ENCODE results near the gene RPL39L.
"Not testable (repeated sequence)": the region's sequence is repeated elsewhere in the genome, so short reads cannot be mapped to it uniquely, and the experiment has no call there.

The RPL39L gene

DNA sequence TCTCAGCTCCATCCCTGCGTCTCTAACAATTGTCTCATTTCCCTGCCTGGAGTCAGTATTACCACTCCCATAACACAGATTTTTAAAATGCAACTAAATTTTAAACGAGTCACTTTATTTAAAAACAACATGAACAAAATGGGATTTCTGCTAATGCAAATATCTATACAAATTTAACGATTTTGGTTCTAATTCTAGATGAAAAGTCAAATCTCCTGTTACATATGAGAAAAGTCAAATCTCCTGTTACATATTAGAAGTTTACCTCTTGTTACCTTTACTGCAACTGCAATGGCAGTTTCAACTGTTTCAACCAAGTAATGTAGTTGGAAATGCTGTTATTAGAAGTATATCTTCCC lies 578 bp upstream of the RPL39L start:
- DNase-seq (ENCODE audit: low spot score) (no peak), FAIRE-seq (no peak)

DNA sequence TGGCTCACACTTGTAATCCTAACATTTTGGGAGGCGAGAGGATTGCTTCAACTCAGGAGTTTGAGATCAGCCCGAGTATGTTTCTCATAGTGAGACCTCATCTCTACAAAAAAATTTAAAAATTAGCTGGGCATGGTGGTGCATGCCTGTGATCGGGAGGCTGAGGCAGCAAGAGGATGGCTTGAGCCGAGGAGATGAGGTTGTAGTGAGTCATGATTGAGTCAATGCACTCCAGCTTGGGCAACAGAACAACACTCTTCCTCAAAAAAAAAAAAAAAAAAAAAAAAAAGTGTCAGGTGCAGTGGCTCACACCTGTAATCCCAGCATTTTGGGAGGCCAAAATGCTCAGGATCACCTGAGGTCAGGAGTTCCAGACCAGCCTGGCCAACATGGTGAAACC lies 2.4 kb downstream of the RPL39L start:
- DNase-seq (ENCODE audit: low spot score), result peak; percentile 46
- FAIRE-seq, result no peak

DNA sequence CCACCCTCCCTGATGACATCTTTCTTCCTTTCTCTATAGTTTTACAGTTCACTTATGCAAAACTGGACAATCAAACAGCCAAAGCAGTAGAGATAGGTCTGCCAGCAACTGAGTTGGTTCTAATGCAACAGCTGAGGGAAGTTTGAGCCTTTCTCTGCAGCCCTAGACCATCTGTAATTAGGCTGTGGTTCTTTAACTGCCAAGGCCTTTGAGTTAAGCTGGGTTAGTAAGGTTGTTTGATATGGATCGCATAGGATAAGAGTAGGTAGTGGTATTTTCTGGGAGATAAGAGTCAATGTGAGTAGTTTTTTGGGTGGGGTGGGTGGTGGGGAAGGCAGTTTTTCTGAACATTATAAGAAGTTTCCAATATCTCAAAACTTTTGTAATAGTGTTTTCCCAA lies 3.0 kb downstream of the RPL39L start:
- DNase-seq (ENCODE audit: low spot score) (no peak), FAIRE-seq (no peak)

DNA sequence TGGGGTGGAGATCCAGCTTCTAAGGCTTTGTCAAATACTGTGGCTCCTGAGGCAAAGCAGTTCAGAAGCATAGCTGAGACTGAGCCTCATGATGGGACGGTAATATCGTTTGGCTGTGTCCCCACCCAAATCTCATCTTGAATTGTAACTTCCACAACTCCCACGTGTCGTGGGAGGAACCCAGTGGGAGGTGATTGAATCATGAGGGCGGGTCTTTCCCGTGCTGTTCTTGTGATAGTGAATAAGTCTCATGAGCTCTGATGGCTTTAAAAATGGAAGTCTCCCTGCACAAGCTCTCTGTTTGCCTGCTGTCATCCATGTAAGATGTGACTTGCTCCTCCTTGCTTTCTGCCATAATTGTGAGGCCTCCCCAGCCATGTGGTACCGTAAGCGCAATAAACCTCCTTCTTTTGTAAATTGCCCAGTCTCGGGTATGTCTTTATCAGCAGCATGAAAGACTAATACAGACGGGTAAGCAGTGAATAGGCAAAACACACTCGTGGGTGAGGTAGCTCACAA lies 4.1 kb downstream of the RPL39L start:
- DNase-seq (ENCODE audit: low spot score); FAIRE-seq: not testable (repeated sequence)

DNA sequence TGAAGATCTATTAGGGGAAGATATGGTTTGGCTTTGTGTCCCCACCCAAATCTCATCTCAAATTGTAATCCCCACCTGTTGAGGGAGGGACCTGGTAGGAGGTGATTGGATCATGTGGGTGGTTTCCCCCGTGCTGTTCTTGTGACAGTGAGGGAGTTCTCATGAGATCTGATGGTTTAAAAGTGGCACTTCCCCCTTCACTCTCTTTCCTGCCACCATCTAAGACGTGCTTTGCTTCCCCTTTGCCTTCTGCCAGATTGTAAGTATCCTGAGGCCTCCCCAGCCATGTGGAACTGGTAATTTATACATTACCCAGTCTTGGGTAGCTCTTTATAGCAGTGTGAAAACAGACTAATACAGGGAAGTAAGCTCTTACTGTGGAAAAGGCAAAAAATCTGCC lies 6.1 kb downstream of the RPL39L start:
- FAIRE-seq; DNase-seq (ENCODE audit: low spot score): not testable (repeated sequence)

DNA sequence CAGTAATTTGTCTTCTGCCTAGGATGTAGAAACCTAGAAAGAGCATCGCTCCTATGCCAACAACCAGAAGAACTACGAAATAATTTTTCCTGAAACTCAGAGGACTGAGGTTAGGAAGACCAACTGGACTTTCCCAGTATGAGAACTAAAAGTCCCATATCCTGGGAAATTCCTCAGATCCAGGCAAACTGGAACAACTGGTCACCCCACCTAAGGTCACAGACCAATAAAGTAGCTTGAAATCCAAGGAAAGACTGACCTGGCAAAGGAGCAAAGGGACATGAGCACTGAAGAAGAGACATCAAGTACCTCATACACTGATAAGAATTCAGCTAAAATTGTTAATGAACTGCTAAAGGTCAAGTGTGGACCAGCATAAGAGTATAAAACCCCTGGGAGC lies 6.6 kb downstream of the RPL39L start:
- no peak for FAIRE-seq
- DNase-seq (ENCODE audit: low spot score), result no peak

DNA sequence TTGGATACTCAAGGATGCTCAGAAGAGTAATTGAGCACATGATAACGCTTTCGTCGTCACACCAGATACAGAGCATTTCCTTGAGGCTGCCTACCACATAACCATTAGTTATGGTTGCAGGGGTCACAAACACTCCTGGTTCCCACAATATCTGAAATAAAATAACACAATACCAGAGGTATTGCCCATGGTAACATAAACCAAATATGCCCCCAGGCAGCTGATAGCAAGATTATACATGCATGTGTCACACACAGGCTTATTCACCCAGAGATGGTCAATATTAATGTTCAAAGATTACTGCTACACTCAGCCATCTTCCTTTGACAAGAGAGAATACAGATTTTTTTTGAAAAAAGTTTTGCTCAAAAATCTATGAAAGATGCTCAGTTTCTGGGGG lies 7.3 kb downstream of the RPL39L start:
- FAIRE-seq, result no peak
- no peak for DNase-seq (ENCODE audit: low spot score)

DNA sequence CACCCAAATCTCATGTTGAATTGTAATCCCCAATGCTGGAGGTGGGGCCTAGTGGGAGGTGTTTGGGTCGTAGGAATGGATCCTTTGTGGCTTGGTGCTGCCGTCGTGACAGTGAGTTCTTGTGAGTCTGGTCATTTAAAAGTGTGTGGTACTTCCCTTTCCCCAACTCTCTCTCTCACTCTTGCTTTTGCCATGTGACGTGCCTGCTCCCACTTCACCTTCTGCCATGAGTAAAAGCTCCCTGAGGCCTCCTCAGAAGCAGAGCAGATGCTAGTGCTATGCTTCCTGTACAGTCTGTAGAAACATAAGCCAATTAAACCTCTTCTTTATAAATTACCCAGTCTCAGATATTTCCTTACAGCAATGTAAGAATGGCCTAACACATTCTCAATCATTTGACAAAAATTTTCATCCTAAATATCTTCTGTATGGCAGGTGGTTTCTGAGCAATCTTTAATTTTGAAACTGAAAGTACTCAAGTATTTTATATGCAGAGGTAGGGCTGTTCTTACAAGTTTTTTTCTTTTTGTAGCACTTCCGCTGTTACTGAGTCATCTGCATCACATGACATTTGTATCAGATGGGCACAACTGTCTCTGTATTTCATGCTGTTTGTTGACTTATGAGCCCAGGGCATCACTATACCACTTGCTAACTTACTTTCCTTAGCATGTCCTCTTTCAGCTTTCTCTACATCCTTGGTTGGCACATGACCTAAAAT lies 8.8 kb downstream of the RPL39L start:
- FAIRE-seq (no peak), DNase-seq (ENCODE audit: low spot score) (peak; percentile 9)

DNA sequence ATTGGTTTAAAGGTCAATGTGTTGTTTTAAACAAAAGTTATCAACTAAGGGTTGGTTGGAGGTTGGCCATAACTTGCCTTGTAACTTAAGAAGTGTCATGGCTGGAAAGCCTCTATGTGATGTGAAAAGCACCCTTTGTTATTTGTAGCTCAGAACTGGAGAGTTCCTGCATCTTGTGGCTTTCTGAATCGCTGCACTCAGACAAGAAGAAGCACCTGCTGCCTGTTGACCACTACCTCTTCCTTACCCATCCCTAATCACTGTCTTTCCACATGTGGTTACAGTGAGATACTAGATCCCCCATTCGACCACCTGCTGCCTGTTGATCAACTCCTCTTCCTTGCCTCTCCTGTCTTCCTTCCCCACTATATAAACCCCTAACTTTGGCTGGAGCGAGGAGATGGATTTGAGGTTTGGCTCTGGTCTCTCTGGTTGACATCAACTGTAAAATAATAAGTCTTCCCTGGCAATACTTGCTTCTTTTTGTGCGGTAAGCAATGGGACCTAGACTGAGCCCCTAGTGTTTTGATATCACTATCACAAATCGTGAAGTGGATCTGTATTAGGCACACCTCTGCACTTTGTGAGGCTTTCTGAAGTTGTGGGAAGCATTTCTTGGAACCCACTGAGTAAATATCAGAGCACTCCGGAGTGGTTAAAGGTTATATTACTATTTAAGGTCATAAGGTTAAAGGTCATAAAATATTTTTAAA lies 13.8 kb downstream of the RPL39L start:
- DNase-seq (ENCODE audit: low spot score), result no peak

DNA sequence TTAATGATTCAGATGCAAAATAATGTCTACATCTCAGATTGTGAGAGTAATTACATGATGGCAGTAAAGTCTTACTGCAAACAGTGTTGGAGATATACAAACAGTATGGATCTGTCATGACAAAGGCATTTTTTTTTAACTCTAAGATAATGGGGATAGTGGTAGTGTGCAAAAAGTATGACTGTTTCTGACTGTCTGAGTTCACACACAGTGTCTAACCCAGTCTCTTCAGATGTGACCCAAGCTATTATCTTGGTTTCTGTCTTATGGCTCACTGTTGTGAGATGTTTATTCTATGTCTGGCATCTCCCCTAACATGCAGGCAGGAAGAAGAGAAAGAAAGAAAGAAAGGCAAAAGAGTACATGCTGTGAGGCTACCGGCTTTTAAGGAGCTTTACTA lies 17.0 kb downstream of the RPL39L start:
- no peak for DNase-seq (ENCODE audit: low spot score)
- FAIRE-seq, result no peak

More for the DNA sequence above, 13.8 kb downstream of the RPL39L start:
- FAIRE-seq, result no peak

DNA sequence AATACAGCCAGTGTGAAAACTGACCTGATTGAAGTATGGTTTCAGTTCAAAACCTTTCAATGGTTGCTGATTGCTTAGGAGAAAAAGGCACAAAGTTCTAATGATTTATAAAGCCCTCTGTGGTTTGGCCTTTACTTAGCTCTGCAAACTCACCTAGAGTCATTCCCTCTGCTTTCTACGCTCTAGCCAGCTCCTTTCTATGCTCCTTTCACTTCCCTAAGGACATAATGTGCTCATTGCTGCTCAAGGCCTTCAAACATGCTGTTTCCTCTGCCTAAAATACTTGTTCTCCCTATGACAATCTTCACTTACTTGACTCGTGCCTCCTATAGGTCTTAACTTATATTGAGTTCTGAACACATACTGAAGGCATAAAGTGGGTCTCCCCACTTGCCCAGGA lies 19.0 kb downstream of the RPL39L start:
- FAIRE-seq (no peak), DNase-seq (ENCODE audit: low spot score) (no peak)

DNA sequence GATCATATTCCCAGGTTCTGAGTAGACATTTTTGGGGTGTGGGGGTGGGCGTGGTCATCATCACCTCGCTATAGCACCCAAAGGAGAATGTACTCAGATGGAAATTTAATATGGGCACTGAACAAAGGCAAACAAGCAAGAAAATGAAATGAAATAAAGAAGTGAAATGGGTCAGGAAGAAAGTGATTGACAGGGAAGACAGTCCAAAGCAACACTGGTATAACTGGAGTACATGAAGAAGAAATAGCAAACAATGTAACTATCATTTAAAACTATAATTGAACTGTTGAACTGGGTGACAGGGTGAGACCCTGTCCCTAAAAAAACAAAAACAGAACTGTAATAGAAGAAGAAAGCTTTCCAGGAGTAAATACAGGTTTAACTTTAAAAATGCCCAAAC lies 24.8 kb downstream of the RPL39L start:
- DNase-seq (ENCODE audit: low spot score), result no peak
- FAIRE-seq, result no peak

DNA sequence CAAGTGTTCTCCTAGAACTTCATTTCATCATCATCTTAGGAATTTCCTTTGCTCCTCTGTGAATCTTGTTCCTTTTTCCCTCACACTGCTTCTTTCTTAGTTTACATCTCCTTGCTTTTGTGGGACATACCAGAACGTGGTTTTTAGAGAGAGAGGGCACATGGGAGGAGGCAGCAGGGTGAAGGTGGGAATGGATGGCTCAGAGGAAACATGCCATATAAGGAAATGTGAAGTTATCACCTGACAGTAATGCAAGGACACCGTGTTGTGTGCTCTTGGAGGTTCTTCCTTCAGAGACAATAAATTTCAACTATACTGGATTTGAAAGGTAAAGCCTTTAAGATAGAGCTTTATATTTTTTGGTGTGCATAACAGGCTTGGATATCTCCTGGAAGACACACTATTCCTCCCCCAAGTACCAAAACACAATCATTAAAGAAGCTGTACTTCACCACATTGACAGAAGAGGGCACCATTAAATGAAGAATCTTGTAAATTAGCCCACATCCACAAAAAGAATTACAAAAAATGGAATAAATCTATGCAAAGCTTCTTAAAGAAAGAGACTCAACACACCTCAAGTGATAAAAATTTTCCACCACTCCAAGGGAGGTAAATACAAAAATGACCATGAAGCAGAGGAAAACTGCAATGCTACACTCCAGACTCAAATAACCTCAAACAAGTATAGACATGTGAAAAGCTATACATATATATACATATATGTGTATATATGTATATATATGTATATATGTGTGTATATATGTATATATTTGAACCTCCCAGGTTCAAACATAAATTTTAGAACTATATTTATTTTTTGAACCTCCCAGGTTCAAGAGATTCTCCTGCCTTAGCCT lies 26.1 kb downstream of the RPL39L start:
- FAIRE-seq, result no peak
- no peak for DNase-seq (ENCODE audit: low spot score)

DNA sequence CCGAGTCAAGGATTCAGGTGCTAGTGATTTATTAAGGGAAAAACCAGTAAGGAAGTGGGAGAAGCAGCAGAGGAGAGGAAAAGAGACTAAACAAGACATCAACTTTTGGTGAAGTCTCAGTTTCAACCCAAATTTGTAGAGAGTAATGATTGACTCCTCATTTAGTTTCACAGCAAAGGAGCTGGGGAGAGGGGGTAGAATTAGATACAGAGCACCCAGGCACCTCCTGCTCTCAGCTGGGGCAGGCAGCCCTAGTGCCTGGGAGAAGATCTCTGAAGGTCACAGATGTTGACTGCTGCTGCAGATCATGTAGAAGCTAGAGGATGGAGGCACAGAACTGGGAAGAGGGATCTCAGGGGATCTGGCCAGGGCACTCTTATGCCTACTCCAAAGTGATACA lies 29.1 kb downstream of the RPL39L start:
- FAIRE-seq (no peak), DNase-seq (ENCODE audit: low spot score) (no peak)

DNA sequence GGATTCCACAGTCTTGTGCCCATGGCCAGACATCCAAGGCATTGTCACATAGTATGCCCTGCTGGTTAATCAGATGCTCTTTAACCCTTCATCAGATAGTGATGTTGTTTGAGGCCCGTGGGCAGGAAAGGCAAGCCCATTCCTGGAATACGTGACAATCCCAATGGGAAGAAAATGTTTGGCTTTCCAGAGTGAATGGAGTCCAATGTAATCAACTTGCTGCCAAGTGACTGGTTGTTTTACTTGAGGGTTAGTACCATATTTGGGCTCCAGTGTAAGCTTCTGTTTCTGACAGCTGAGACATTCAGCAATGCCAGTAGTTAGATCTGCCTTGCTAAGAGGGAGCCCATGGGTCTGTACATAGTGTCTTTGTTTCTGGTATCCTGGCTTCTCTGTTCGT lies 31.3 kb downstream of the RPL39L start:
- no peak for FAIRE-seq
- DNase-seq (ENCODE audit: low spot score), result no peak

DNA sequence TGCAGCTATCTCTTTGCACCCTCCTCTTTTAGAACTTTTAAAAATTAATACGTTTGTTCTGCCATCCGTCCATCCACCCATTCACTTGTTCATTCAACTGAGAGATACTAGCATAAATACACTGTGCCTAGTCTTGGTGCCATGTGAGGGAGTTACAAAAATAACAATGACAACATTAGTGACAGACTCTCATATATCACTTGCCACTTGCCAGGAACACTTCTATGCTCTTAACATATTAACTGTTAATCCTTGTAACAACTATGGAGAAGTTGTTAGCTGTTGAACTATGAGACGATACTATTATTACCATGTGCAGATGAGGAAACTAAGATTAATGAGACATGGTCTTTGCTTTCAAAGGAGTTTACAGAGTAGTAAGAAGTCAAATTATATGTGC lies 33.6 kb downstream of the RPL39L start:
- DNase-seq (ENCODE audit: low spot score) (no peak), FAIRE-seq (no peak)

DNA sequence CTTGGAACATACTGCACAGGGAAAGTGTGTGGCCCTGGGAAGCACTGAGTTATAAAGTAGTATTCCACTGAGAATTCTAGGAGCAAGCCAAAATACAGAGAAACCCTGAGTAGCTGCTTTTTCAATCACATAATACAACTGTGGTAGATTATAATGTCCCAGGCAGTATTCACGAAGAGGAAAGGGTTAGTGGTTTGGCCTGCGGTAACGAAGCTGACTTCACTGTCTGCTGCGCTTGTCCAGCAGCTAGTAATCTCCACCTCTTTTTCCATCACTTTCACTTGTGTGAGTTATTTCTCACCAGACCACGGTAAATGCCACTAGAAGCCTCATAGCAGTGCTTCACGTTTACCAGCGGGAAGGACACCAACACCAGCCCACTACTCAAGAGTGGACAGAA lies 34.4 kb downstream of the RPL39L start:
- no peak for FAIRE-seq
- no peak for DNase-seq (ENCODE audit: low spot score)

DNA sequence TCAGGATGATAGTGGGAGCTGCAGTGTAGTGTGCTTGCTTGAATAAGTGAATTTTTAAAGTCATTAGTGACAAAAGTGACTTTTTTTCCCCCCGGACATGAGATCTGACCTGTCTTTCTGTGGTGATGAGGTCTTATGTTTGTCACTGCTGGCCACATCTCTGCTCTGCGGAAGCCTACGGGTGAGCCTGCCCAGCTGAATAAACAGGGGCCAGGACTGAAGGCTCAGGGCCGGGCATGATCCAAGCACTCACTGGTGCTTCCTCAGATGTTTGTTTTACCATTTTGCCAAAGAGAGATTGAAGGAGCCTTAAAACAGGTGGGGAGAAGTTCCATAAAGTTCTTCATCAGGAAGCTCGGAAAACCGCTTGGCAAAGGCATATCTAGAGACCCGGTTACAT lies 35.0 kb downstream of the RPL39L start:
- no peak for DNase-seq (ENCODE audit: low spot score)
- no peak for FAIRE-seq

DNA sequence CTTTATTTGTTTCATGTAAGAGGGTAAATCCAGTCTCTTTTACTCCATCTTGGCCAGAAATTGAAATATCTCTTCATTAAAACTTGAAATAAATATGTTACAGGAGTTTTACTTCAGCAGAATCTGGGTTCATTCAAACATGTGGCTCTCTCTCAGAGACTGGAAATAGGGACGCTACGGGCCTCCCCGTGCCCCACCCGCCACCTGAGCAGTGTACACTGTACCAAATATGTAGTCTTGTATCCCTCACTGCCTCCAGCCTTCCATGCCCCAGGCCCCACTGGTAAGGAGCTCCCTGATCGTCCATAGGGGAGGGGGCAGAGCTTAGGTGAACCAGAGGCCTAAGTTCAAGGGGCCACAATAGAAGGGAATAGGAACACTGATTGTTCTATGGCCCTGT lies 36.0 kb downstream of the RPL39L start:
- DNase-seq (ENCODE audit: low spot score) (no peak), FAIRE-seq (no peak)

DNA sequence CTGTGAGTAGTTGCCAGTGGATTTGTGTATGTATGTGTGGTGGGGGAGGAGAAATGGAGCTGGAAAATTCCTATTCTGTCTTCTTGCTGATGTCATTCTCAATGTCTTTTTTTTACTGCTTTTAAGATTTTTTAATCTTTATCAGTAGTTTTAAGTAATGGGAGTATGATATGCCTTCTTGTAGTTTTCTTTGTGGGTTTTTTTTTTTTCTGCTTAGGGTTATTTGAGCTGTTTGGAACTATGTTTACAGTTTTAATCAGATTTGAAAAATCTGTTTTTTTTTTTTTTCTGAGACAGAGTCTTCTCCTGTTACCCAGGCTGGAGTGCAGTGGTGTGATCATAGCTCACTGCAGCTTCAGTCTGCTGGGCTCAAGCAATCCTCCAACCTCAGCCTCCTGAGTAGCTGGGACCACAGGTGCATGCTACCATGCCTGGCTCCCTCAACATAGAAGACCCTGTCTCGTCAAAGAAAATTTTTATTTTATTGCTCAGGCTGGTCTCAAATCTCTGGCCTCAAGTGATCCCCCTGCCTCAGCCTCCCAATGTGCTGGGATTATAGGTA lies 37.1 kb downstream of the RPL39L start:
- DNase-seq (ENCODE audit: low spot score) (no peak), FAIRE-seq (no peak)

DNA sequence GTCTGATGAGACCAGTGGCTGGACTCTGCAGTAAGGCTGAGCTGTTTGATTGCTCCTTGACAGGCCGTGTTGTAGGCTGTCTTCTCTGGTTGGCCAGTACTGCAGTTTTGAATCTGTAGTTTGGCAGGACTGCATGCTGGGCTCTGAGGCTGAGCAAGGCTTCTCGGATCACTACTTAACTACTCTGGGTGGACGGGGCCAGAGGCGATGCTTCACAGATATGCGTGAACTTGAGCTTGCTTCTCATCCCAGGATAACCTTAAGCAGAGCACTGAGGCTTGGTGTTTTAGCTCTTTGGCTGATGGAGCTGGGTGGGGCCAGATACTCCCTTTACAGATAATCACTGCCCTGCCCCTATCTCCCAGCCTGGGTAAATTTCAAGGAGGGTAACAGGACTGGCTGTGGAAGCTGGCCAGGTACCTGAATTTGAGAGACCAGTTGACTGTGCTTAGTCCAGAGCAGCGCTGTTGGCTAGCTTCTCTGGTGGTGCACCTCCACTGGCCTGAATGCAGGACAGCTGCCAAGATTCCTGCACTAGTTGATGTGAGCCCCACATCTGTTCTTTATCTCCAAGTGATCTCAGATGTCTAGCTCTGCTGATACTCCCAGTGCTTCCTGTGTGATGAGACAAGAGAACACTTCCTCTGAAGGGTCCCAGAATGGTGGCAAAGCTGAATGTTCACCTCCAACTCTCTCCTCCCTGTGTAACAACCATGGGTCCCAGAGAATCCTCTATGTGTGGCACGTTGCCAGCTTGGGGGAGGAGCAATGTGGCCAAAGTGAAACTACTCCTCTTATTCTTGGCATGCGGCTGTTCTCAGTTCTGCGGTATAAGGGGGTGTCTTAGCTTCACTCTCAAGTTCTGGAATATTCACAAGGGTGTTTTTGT lies 37.9 kb downstream of the RPL39L start:
- DNase-seq (ENCODE audit: low spot score) (peak; percentile 70), FAIRE-seq (no peak)

Data from urothelium cell line (cell line).